DND-41 (cell line): ENCODE measurements around the gene ZNF662.

Experiments used
- ATAC-seq: fragments of 200-7000 bp; cut with Tn5 transposase; 3 replicates; pipeline ENCODE4 v1.9.1; 2021; ENCODE audit warnings: low read depth; ENCODE audit not compliant: insufficient read depth
- DNase-seq: peaks from one replicate; pipeline ENCODE4 v3.0.0-alpha.2; 2020
- H2AFZ ChIP-seq: 2 replicates; pipeline ENCODE4 v1.6.0; 2012; ENCODE audit warnings: low read depth, low read length
- H3K27ac ChIP-seq: 2 replicates; pipeline ENCODE4 v1.5.1; 2012; ENCODE audit warnings: low read length, inconsistent platforms
- H3K27me3 ChIP-seq: fragments of 200-600 bp; sonication (generic); 2 replicates; pipeline ENCODE4 v1.6.0; 2012; ENCODE audit warnings: low read length, mild to moderate bottlenecking, inconsistent platforms; ENCODE audit not compliant: insufficient read depth, poor library complexity
- H3K36me3 ChIP-seq: 2 replicates; pipeline ENCODE4 v1.5.1; 2012; ENCODE audit warnings: low read length, inconsistent platforms; ENCODE audit not compliant: insufficient read depth
- H3K4me1 ChIP-seq: 2 replicates; pipeline ENCODE4 v1.5.1; 2012; ENCODE audit warnings: mild to moderate bottlenecking, low read length; ENCODE audit not compliant: insufficient read depth
- H3K4me2 ChIP-seq: 2 replicates; pipeline ENCODE4 v1.6.0; 2012; ENCODE audit warnings: mild to moderate bottlenecking, moderate library complexity, low read length, inconsistent platforms; ENCODE audit not compliant: insufficient read depth
- H3K4me3 ChIP-seq, 2 experiments: fragments of 200-600 bp in 1 of 2; shearing (Covaris generic) in 1 of 2; 2 replicates each; pipeline ENCODE4 v1.5.1; 2012 to 2016; ENCODE audit warnings: inconsistent platforms in 2 of 2, low read length in 2 of 2, mild to moderate bottlenecking in 2 of 2, low read depth in 1 of 2, moderate library complexity in 1 of 2
- H3K79me2 ChIP-seq: 2 replicates; pipeline ENCODE4 v1.6.0; 2012; ENCODE audit warnings: low read length, inconsistent platforms; ENCODE audit not compliant: insufficient read depth
- H3K9ac ChIP-seq: 2 replicates; pipeline ENCODE4 v1.6.0; 2012; ENCODE audit warnings: low read depth, mild to moderate bottlenecking, inconsistent platforms, low read length, moderate library complexity
- H3K9me3 ChIP-seq: 2 replicates; pipeline ENCODE4 v1.5.1; 2012; ENCODE audit warnings: low read length, moderate library complexity, mild to moderate bottlenecking, inconsistent platforms; ENCODE audit not compliant: insufficient read depth, severe bottlenecking
- H4K20me1 ChIP-seq: 2 replicates; pipeline ENCODE4 v1.6.0; 2012; ENCODE audit warnings: low read length; ENCODE audit not compliant: insufficient read depth
- EZH2 ChIP-seq: IDR thresholded peaks from 3 replicates; pipeline ENCODE4 v1.6.1; 2012; ENCODE audit warnings: borderline replicate concordance, low read depth, mild to moderate bottlenecking, moderate library complexity, low read length, inconsistent platforms; ENCODE audit not compliant: severe bottlenecking
- TF ChIP-seq, protein P1 (sequence below): IDR thresholded peaks from 2 replicates; pipeline ENCODE4 v1.5.1; 2012; ENCODE audit warnings: borderline replicate concordance, low read length, moderate library complexity, mild to moderate bottlenecking; ENCODE audit not compliant: poor library complexity, severe bottlenecking; ENCODE audit errors: extremely low read depth

ZNF662 gene

DNA sequence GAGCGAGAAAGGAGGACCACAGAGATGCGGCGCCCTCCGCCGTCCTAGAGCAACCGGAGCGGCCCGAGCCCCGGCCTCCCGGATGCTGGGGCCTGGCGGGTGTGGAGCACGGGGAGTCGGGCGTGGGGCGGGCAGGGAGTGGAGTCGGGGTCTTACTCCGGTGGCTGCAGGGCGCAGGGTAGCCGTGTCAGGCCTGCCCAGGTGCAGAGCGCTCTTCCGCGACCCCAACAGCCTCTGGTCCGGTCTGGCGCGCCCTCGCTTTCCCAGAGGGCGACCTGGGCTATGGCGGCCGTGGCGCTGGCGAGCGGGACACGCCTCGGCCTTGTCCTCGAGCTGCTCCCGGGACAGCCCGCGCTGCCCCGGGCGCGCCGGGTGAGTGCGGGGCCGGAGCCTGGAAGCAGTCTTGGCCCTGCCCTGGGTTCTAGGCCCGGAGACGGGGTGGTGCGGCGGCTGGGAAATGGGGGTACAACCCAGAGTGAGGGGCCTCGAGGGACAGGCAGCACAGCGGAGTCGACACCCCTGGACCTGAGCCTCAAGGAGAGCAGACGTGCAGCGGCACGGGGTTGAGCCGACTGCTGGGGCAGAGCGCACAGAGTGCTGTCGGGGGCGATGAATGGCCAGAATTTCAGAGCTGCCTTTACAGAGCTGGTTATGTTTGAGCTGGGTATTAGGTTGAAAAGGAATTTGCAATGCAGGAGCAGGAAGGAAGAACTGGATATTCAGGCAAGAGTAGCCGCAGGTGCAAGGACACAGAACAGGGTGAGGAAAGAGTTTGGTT, at the start of gene ZNF662:
Gene ZNF662 (plus strand): TSS at position 73 of the 778 bp plus-strand sequence. CDS start 1,973 bp downstream, outside the sequence.
- no peaks in the 10 kb centered on the region for H4K20me1 ChIP-seq
- ATAC-seq: no peak

DNA sequence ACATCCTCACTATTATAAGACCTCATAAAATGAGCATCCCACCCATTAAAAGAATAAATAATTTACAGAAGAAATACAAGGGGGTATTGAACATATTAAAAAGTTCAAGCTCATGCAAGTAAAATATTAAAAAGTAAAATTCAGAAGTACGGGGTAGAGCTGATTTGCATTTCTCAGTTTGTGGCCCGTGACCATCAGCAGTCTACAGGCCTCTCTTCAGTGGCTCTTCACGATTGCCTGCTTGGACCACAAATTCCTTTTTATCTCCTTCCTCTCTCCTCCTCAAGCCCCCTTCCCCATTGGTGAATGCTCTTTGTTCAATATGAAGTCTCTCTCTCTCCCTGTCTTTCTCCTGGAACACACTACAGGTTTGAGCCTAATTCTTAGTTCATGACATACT, 49.4 kb upstream of the ZNF662 start:
- Histone ChIP-seq H3K9me3 (no peaks in the 10 kb centered on the region), H2AFZ (no peak overlapping the region), H3K4me1 (no peaks in the 10 kb centered on the region), H3K36me3 (no peaks in the 10 kb centered on the region), H3K9ac (no peak overlapping the region), H3K4me2 (no peak overlapping the region), H3K27ac (no peak overlapping the region), H3K27me3 (peaks cover 12% of the 10 kb centered on the region), H3K79me2 (no peaks in the 10 kb centered on the region), H4K20me1 (no peaks in the 10 kb centered on the region), H3K4me3 (no peak overlapping the region)
- ATAC-seq (no peak), DNase-seq (no peak)
- TF ChIP-seq EZH2: no peak
- TF ChIP-seq, protein P1, sequence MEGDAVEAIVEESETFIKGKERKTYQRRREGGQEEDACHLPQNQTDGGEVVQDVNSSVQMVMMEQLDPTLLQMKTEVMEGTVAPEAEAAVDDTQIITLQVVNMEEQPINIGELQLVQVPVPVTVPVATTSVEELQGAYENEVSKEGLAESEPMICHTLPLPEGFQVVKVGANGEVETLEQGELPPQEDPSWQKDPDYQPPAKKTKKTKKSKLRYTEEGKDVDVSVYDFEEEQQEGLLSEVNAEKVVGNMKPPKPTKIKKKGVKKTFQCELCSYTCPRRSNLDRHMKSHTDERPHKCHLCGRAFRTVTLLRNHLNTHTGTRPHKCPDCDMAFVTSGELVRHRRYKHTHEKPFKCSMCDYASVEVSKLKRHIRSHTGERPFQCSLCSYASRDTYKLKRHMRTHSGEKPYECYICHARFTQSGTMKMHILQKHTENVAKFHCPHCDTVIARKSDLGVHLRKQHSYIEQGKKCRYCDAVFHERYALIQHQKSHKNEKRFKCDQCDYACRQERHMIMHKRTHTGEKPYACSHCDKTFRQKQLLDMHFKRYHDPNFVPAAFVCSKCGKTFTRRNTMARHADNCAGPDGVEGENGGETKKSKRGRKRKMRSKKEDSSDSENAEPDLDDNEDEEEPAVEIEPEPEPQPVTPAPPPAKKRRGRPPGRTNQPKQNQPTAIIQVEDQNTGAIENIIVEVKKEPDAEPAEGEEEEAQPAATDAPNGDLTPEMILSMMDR: no peak

More for the DNA sequence above, at the start of gene ZNF662:
- Histone ChIP-seq H3K79me2 (no peaks in the 10 kb centered on the region), H3K4me1 (no peaks in the 10 kb centered on the region), H3K36me3 (no peaks in the 10 kb centered on the region), H3K27me3 (no peaks in the 10 kb centered on the region), H3K9me3 (peaks cover 2% of the 10 kb centered on the region), H2AFZ (no peak within 1 kb of the TSS), H3K27ac (no peak within 1 kb of the TSS), H3K9ac (no peak within 1 kb of the TSS), H3K4me2 (no peak within 1 kb of the TSS), H3K4me3 (no peak within 1 kb of the TSS)
- DNase-seq: no peak
- TF ChIP-seq, protein P1: no peak
- no peak for TF ChIP-seq EZH2

DNA sequence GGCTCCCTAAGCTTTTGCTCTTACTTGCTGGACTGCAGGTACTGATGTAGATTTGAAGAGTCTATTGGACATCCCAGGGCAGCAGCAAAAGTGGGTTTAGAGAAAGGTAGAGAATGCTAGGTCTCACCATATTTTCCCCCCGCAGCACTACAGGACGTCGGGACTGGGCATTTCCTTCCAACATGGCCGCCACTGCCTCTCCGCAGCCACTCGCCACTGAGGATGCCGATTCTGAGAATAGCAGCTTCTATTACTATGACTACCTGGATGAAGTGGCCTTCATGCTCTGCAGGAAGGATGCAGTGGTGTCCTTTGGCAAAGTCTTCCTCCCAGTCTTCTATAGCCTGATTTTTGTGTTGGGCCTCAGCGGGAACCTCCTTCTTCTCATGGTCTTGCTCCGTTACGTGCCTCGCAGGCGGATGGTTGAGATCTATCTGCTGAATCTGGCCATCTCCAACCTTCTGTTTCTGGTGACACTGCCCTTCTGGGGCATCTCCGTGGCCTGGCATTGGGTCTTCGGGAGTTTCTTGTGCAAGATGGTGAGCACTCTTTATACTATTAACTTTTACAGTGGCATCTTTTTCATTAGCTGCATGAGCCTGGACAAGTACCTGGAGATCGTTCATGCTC, 41.5 kb upstream of the ZNF662 start:
- ATAC-seq (no peak), DNase-seq (no peak)
- Histone ChIP-seq H3K9me3 (no peaks in the 10 kb centered on the region), H2AFZ (no peak overlapping the region), H3K27me3 (peaks cover 4% of the 10 kb centered on the region), H3K36me3 (no peaks in the 10 kb centered on the region), H3K4me2 (no peak overlapping the region), H4K20me1 (no peaks in the 10 kb centered on the region), H3K79me2 (no peaks in the 10 kb centered on the region), H3K27ac (no peak overlapping the region), H3K4me3 (no peak overlapping the region), H3K4me1 (no peaks in the 10 kb centered on the region), H3K9ac (no peak overlapping the region)
- no peak for TF ChIP-seq EZH2
- TF ChIP-seq, protein P1: no peak
